H9 (cell line): ENCODE results near the gene SLC47A2. TPM values are rescaled to one million over a fixed set of nuclear protein-coding genes. Genes with fewer than 3 reads are reported as not detected.

ENCODE experiments used
- DNase-seq: peaks from one replicate; pipeline ENCODE4 v3.0.0-alpha.2; 2017
- H2AFZ ChIP-seq: one replicate; pipeline ENCODE4 v1.6.1; 2013; ENCODE audit warnings: mild to moderate bottlenecking, low read length, control low read depth, moderate library complexity
- H2AK5ac ChIP-seq: 2 replicates; pipeline ENCODE4 v1.6.1; 2013; ENCODE audit warnings: low read length, control low read depth, mixed read lengths; ENCODE audit not compliant: insufficient read length
- H2BK120ac ChIP-seq: one replicate; pipeline ENCODE4 v1.6.1; 2013; ENCODE audit warnings: low read depth, mild to moderate bottlenecking, low read length, control low read depth, inconsistent platforms; ENCODE audit not compliant: poor library complexity, severe bottlenecking
- H2BK12ac ChIP-seq: 2 replicates; pipeline ENCODE4 v1.6.1; 2013; ENCODE audit warnings: low read length, control low read depth, mixed read lengths, low read depth; ENCODE audit not compliant: insufficient read length
- H2BK15ac ChIP-seq: 2 replicates; pipeline ENCODE4 v1.6.1; 2013; ENCODE audit warnings: low read depth, low read length, control low read depth
- H2BK20ac ChIP-seq: one replicate; pipeline ENCODE4 v1.6.1; 2013; ENCODE audit warnings: low read depth, mild to moderate bottlenecking, low read length, control low read depth, inconsistent platforms; ENCODE audit not compliant: poor library complexity, severe bottlenecking
- H2BK5ac ChIP-seq: 2 replicates; pipeline ENCODE4 v1.6.1; 2013; ENCODE audit warnings: low read length, control low read depth, mixed read lengths; ENCODE audit not compliant: insufficient read length
- H3K14ac ChIP-seq: 2 replicates; pipeline ENCODE4 v1.6.1; 2013; ENCODE audit warnings: low read length, control low read depth; ENCODE audit not compliant: insufficient read depth
- H3K18ac ChIP-seq: 2 replicates; pipeline ENCODE4 v1.6.1; 2013; ENCODE audit warnings: low read depth, mild to moderate bottlenecking, mixed read lengths, low read length, control low read depth; ENCODE audit not compliant: insufficient read length
- H3K23ac ChIP-seq: 2 replicates; pipeline ENCODE4 v1.6.1; 2013; ENCODE audit warnings: low read length, control low read depth, mixed read lengths, low read depth; ENCODE audit not compliant: insufficient read length
- H3K23me2 ChIP-seq: 2 replicates; pipeline ENCODE4 v1.6.1; 2013; ENCODE audit warnings: low read depth, mild to moderate bottlenecking, mixed read lengths, low read length, control low read depth; ENCODE audit not compliant: insufficient read length, poor library complexity, severe bottlenecking
- H3K27ac ChIP-seq: 2 replicates; pipeline ENCODE4 v1.5.1; 2013; ENCODE audit warnings: low read length, control low read depth, mixed read lengths, low read depth; ENCODE audit not compliant: insufficient read length
- H3K27me3 ChIP-seq: 2 replicates; pipeline ENCODE4 v1.6.1; 2013; ENCODE audit warnings: low read length, control low read depth, inconsistent platforms; ENCODE audit not compliant: insufficient read depth
- H3K4ac ChIP-seq: 2 replicates; pipeline ENCODE4 v1.6.1; 2013; ENCODE audit warnings: low read depth, mild to moderate bottlenecking, control low read depth, inconsistent platforms, low read length, moderate library complexity
- H3K4me1 ChIP-seq: 2 replicates; pipeline ENCODE4 v1.6.1; 2013; ENCODE audit warnings: low read length, control low read depth, inconsistent platforms; ENCODE audit not compliant: insufficient read depth
- H3K4me2 ChIP-seq: 2 replicates; pipeline ENCODE4 v1.6.1; 2013; ENCODE audit warnings: low read length, control low read depth, mixed read lengths; ENCODE audit not compliant: insufficient read length, insufficient read depth
- H3K56ac ChIP-seq: 2 replicates; pipeline ENCODE4 v1.6.1; 2013; ENCODE audit warnings: low read depth, mild to moderate bottlenecking, mixed read lengths, low read length, control low read depth; ENCODE audit not compliant: insufficient read length
- H3K79me1 ChIP-seq: 2 replicates; pipeline ENCODE4 v1.6.1; 2013; ENCODE audit warnings: low read depth, mild to moderate bottlenecking, moderate library complexity, low read length, control low read depth, inconsistent platforms; ENCODE audit not compliant: insufficient read depth, poor library complexity, severe bottlenecking
- H3K79me2 ChIP-seq: 2 replicates; pipeline ENCODE4 v1.6.1; 2013; ENCODE audit warnings: low read length, control low read depth, inconsistent platforms; ENCODE audit not compliant: insufficient read depth
- H3K9ac ChIP-seq: 2 replicates; pipeline ENCODE4 v1.6.1; 2013; ENCODE audit warnings: low read length, control low read depth, mixed read lengths; ENCODE audit not compliant: insufficient read length; ENCODE audit errors: extremely low read depth
- H3K9me3 ChIP-seq: one replicate; pipeline ENCODE4 v1.6.1; 2013; ENCODE audit warnings: low read depth, low read length, inconsistent platforms; ENCODE audit not compliant: control insufficient read depth
- H3T11ph ChIP-seq: one replicate; pipeline ENCODE4 v1.6.1; 2013; ENCODE audit warnings: mild to moderate bottlenecking, low read length, control low read depth, inconsistent platforms
- H4K20me1 ChIP-seq: one replicate; pipeline ENCODE4 v1.6.1; 2013; ENCODE audit not compliant: control insufficient read depth, insufficient read length, insufficient read depth
- H4K5ac ChIP-seq: 2 replicates; pipeline ENCODE4 v1.6.1; 2013; ENCODE audit warnings: low read depth, mild to moderate bottlenecking, mixed read lengths, low read length, control low read depth; ENCODE audit not compliant: insufficient read length
- H4K8ac ChIP-seq: replicated peaks from 2 replicates; pipeline ENCODE4 v1.6.1; 2013; ENCODE audit warnings: low read length, control low read depth, mixed read lengths, low read depth; ENCODE audit not compliant: insufficient read length
- H4K91ac ChIP-seq: 2 replicates; pipeline ENCODE4 v1.6.1; 2013; ENCODE audit warnings: low read depth, mild to moderate bottlenecking, moderate library complexity, mixed read lengths, low read length, control low read depth; ENCODE audit not compliant: insufficient read length
- H3K27ac Mint-ChIP-seq, 3 experiments: 2 replicates in 2 of 3; 3 replicates in 1 of 3; pipeline ENCODE4 v1.8.0; 2020 to 2021; ENCODE audit warnings: mixed read lengths in 3 of 3, mild to moderate bottlenecking in 1 of 3, moderate library complexity in 1 of 3
- H3K27me3 Mint-ChIP-seq: 2 replicates; pipeline ENCODE4 v1.8.0; 2021; ENCODE audit warnings: low read depth, mild to moderate bottlenecking, moderate library complexity, mixed read lengths
- H3K36me3 Mint-ChIP-seq, 3 experiments: 2 replicates in 2 of 3; 3 replicates in 1 of 3; pipeline ENCODE4 v1.8.0; 2020 to 2021; ENCODE audit warnings: low read depth in 3 of 3, mixed read lengths in 3 of 3; ENCODE audit not compliant: insufficient read depth in 1 of 3
- H3K4me1 Mint-ChIP-seq, 2 experiments: 2 replicates each; pipeline ENCODE4 v1.8.0; 2020; ENCODE audit warnings: mixed read lengths in 2 of 2
- H3K4me3 Mint-ChIP-seq, 2 experiments: 2 replicates in 1 of 2; 3 replicates in 1 of 2; pipeline ENCODE4 v1.8.0; 2020 to 2021; ENCODE audit warnings: mild to moderate bottlenecking in 2 of 2, mixed read lengths in 2 of 2, moderate library complexity in 1 of 2
- H3K9me3 Mint-ChIP-seq, 2 experiments: 2 replicates in 1 of 2; 3 replicates in 1 of 2; pipeline ENCODE4 v1.8.0; 2020; ENCODE audit warnings: mild to moderate bottlenecking in 2 of 2, mixed read lengths in 2 of 2, moderate library complexity in 1 of 2
- WGBS: extraction: QIAGEN DNeasy Blood & Tissue Kit; methylation state at CpG from one replicate; pipeline ENCODE4 v1.1.7; 2013; ENCODE audit warnings: missing lambda C conversion rate, low lambda C conversion rate, mixed read lengths; ENCODE audit not compliant: insufficient read length; ENCODE audit errors: extremely low coverage; 5-methylcytosine and 5-hydroxymethylcytosine counted together
- total RNA-seq: library from RNA; stranded (reverse); gene quantifications from 2 replicates; pipeline ENCODE4 v1.2.1, GENCODE V29; 2021
- TF ChIP-seq, protein P1 (sequence below): fragments of 200-600 bp; sonication (generic); conservative IDR thresholded peaks from 3 replicates; pipeline ENCODE4 v1.8.0; 2021; ENCODE audit warnings: antibody characterized with exemption, mild to moderate bottlenecking

SLC47A2 gene
- total RNA-seq, 1 experiment from 2014 or later, result not detected

DNA sequence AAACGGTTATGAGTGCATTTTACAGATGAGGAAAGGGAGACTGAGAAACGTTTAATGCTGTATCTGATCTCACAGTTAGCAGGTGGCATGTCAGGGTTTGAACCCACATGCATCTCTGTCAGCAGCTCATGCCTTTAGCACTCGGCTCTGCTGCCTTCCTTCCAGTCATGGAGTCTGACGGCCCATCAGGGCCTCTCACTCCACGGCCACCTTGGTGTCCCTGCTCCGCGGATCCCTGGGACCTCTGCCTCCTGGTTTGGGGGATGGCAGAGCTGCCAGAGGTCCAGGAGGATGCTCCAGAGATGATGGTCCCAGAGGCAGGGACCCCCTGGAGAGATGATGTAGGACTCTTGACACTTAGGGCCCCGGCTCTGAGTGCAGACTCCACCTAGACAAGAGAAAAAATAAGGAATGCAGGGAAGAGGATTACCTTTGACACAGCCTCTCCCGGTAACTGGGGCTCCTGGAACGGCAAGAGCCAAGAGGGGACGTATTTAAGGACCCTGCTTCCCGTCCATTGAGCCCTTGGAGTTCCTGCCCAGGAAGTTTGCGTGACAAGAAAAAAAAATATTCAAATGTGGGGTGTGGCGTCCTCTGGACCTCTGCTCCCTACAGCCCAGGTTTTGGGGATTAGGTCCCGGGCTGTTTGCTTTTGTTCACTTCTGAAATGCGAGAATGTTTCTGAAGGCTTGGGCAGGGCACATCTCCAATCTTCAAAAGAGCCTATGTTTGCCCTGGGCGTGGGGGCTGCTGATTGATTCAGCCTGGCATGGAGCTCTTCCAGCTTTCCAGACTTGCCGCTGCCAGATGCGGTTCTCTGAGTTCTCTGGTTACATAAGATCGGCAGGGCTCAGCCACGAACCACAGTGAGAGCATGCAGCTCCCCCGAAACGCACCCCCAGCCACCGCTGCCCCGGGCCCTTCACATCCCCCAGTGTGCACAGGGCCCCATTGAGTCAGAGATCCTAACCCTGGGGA lies 31.7 kb upstream of the SLC47A2 start, which contains the start of gene ALDH3A1:
Gene ALDH3A1 (minus strand): TSS at position 470 of the 978 bp plus-strand sequence. CDS start 3,169 bp downstream, outside the sequence.
- DNase-seq, result no peak
- no peak within 1 kb of the TSS for H2BK15ac ChIP-seq
- no peak within 1 kb of the TSS for H3K18ac ChIP-seq
- TF ChIP-seq, protein P1, sequence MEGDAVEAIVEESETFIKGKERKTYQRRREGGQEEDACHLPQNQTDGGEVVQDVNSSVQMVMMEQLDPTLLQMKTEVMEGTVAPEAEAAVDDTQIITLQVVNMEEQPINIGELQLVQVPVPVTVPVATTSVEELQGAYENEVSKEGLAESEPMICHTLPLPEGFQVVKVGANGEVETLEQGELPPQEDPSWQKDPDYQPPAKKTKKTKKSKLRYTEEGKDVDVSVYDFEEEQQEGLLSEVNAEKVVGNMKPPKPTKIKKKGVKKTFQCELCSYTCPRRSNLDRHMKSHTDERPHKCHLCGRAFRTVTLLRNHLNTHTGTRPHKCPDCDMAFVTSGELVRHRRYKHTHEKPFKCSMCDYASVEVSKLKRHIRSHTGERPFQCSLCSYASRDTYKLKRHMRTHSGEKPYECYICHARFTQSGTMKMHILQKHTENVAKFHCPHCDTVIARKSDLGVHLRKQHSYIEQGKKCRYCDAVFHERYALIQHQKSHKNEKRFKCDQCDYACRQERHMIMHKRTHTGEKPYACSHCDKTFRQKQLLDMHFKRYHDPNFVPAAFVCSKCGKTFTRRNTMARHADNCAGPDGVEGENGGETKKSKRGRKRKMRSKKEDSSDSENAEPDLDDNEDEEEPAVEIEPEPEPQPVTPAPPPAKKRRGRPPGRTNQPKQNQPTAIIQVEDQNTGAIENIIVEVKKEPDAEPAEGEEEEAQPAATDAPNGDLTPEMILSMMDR, result no peak
- H3K9me3 ChIP-seq, result no peaks in the 10 kb centered on the region
- H3K14ac ChIP-seq, result no peak within 1 kb of the TSS
- H3K27ac ChIP-seq, result no peak within 1 kb of the TSS
- Mint-ChIP-seq H3K9me3 (peaks cover 0 to 3% of the 10 kb centered on the region in 2 experiments; a peak in 1 of 5 replicates), H3K4me1 (peaks cover 22 to 25% of the 10 kb centered on the region in 2 experiments), H3K4me3 (no peak within 1 kb of the TSS), H3K27ac (no peak within 1 kb of the TSS), H3K36me3 (no peaks in the 10 kb centered on the region; a peak in 1 of 7 replicates), H3K27me3 (peaks cover 18% of the 10 kb centered on the region)
- WGBS, result no CpG with 5 or more reads among the region's 25 CpGs
- H3T11ph ChIP-seq, result no peak within 1 kb of the TSS
- H2AFZ ChIP-seq, result no peak within 1 kb of the TSS
- H3K23ac ChIP-seq, result no peak within 1 kb of the TSS
- H2BK20ac ChIP-seq, result no peak within 1 kb of the TSS
- H3K9ac ChIP-seq, result no peak within 1 kb of the TSS
- H4K5ac ChIP-seq, result no peak within 1 kb of the TSS
- no peak within 1 kb of the TSS for H4K91ac ChIP-seq
- no peak within 1 kb of the TSS for H2AK5ac ChIP-seq
- H3K56ac ChIP-seq, result no peak within 1 kb of the TSS
- no peaks in the 10 kb centered on the region; the same call in 1 of the 2 replicates for H3K27me3 ChIP-seq
- H3K4me1 ChIP-seq, result no peaks in the 10 kb centered on the region
- H3K79me2 ChIP-seq, result no peaks in the 10 kb centered on the region
- no peak within 1 kb of the TSS for H2BK5ac ChIP-seq
- H3K79me1 ChIP-seq, result no peaks in the 10 kb centered on the region
- no peak within 1 kb of the TSS for H4K8ac ChIP-seq
- H3K23me2 ChIP-seq, result peaks cover 7% of the 10 kb centered on the region
- no peak within 1 kb of the TSS for H2BK12ac ChIP-seq
- H3K4me2 ChIP-seq, result no peak within 1 kb of the TSS
- H4K20me1 ChIP-seq, result no peaks in the 10 kb centered on the region
- H3K4ac ChIP-seq, result no peak within 1 kb of the TSS
- H2BK120ac ChIP-seq, result no peak within 1 kb of the TSS
